HG02759 (cell line): ENCODE results near the gene AP5M1.
"Not testable (repeated sequence)": the region's sequence is repeated elsewhere in the genome, so short reads cannot be mapped to it uniquely, and the experiment has no call there.

ENCODE experiments used
- ATAC-seq: cut with Tn5 transposase; IDR thresholded peaks from one replicate; pipeline ENCODE4 v1.9.1; 2021; ENCODE audit warnings: mild to moderate bottlenecking, moderate library complexity; ENCODE audit not compliant: unreplicated experiment

AP5M1 gene

GRCh38 chr14:57268161-57269069 is at the start of gene AP5M1, which contains the start of gene EXOC5:
Gene AP5M1, plus strand, starts transcription at chr14:57268971. Its CDS starts 344 bp downstream, at chr14:57269315.
Gene EXOC5, minus strand, starts transcription at chr14:57268905. Its CDS starts 257 bp downstream, at chr14:57268648.
- peak; percentile 91 for ATAC-seq

GRCh38 chr14:57221931-57222330 is 46.8 kb upstream of the AP5M1 start:
- no peak for ATAC-seq

GRCh38 chr14:57227083-57227482 is 41.7 kb upstream of the AP5M1 start:
- no peak for ATAC-seq

GRCh38 chr14:57228320-57228719 is 40.5 kb upstream of the AP5M1 start:
- not testable (repeated sequence) for ATAC-seq

GRCh38 chr14:57232006-57232405 is 36.8 kb upstream of the AP5M1 start:
- no peak for ATAC-seq

- ATAC-seq: not testable (repeated sequence)
Observed at GRCh38 chr14:57240115-57240514, 28.7 kb upstream of the AP5M1 start.

- no peak for ATAC-seq
Observed at GRCh38 chr14:57243320-57243719, 25.5 kb upstream of the AP5M1 start.

GRCh38 chr14:57244106-57244505 is 24.7 kb upstream of the AP5M1 start:
- ATAC-seq: no peak

GRCh38 chr14:57245941-57246340 is 22.8 kb upstream of the AP5M1 start:
- no peak for ATAC-seq

- ATAC-seq: no peak
Observed at GRCh38 chr14:57246933-57247657, 21.7 kb upstream of the AP5M1 start.

GRCh38 chr14:57254884-57255283 is 13.9 kb upstream of the AP5M1 start:
- ATAC-seq: no peak

GRCh38 chr14:57258221-57258620 is 10.6 kb upstream of the AP5M1 start:
- not testable (repeated sequence) for ATAC-seq

GRCh38 chr14:57259672-57260071 is 9.1 kb upstream of the AP5M1 start:
- ATAC-seq: no peak

GRCh38 chr14:57261604-57262003 is 7.2 kb upstream of the AP5M1 start:
- no peak for ATAC-seq

GRCh38 chr14:57262117-57262516 is 6.7 kb upstream of the AP5M1 start:
- no peak for ATAC-seq

GRCh38 chr14:57266065-57266464 is 2.7 kb upstream of the AP5M1 start:
- ATAC-seq: no peak

GRCh38 chr14:57273236-57273635 is 4.5 kb downstream of the AP5M1 start:
- no peak for ATAC-seq

GRCh38 chr14:57274551-57274950 is 5.8 kb downstream of the AP5M1 start:
- ATAC-seq: no peak

GRCh38 chr14:57275023-57275664 is 6.4 kb downstream of the AP5M1 start:
- no peak for ATAC-seq

- ATAC-seq: no peak
Observed at GRCh38 chr14:57277062-57277461, 8.3 kb downstream of the AP5M1 start.

GRCh38 chr14:57287745-57288144 is 19.0 kb downstream of the AP5M1 start:
- ATAC-seq: no peak
